IMR-90 (cell line): ENCODE data around the gene FOXP1. TPM values are rescaled to one million over a fixed set of nuclear protein-coding genes. Genes with fewer than 3 reads are reported as not detected.

Experiments used
- ATAC-seq: fragments of 200-7000 bp; cut with Tn5 transposase; 2 replicates; pipeline ENCODE4 v1.9.1; 2020; ENCODE audit warnings: low read depth, mild to moderate bottlenecking, moderate library complexity
- BruUV-seq: library from RNA; stranded (reverse); fragments of 400-500 nt; replicated peaks from 2 replicates; lab custom pipeline; 2021; lab: Mats Ljungman, UMichigan
- CTCF ChIA-PET: fragments of 300-600 bp; formaldehyde crosslinking; extraction: SDS; loops from one replicate; lab custom pipeline; 2021; ENCODE audit warnings: antibody characterized with exemption; lab: Yijun Ruan, JAX
- POLR2A ChIA-PET: fragments of 300-600 bp; sonication (Branson Sonifier 250); formaldehyde crosslinking; loops from one replicate; lab custom pipeline; 2022; ENCODE audit warnings: antibody characterized with exemption; ENCODE audit not compliant: unreplicated experiment; lab: Charles Lee
- DNase-seq: peaks from one replicate; pipeline ENCODE4 v3.0.0; 2013
- H2AFZ ChIP-seq: replicated peaks from 2 replicates; pipeline ENCODE3; 2013; ENCODE audit warnings: low read length, mild to moderate bottlenecking; ENCODE audit not compliant: poor library complexity
- H2AK5ac ChIP-seq: 2 replicates; pipeline ENCODE4 v1.6.1; 2013; ENCODE audit warnings: low read depth, low read length, inconsistent platforms
- H2AK9ac ChIP-seq: replicated peaks from 2 replicates; pipeline ENCODE3; 2013; ENCODE audit warnings: mild to moderate bottlenecking, low read depth, low read length, moderate library complexity; ENCODE audit not compliant: poor library complexity
- H2BK120ac ChIP-seq: 2 replicates; pipeline ENCODE4 v1.6.1; 2013; ENCODE audit warnings: low read depth, low read length, inconsistent platforms
- H2BK15ac ChIP-seq: 3 replicates; pipeline ENCODE4 v1.6.1; 2013; ENCODE audit warnings: low read depth, low read length, inconsistent platforms
- H2BK20ac ChIP-seq: 2 replicates; pipeline ENCODE4 v1.6.1; 2013; ENCODE audit warnings: low read depth, mild to moderate bottlenecking, inconsistent platforms, low read length, moderate library complexity
- H2BK5ac ChIP-seq: 2 replicates; pipeline ENCODE4 v1.6.1; 2013; ENCODE audit warnings: mild to moderate bottlenecking, low read depth, low read length, inconsistent platforms; ENCODE audit not compliant: poor library complexity, severe bottlenecking
- H3K14ac ChIP-seq: replicated peaks from 2 replicates; pipeline ENCODE4 v1.6.1; 2013; ENCODE audit warnings: low read depth, low read length, inconsistent platforms
- H3K18ac ChIP-seq: 2 replicates; pipeline ENCODE4 v1.6.1; 2013; ENCODE audit warnings: low read depth, low read length, control low read depth
- H3K23ac ChIP-seq: 2 replicates; pipeline ENCODE4 v1.6.1; 2013; ENCODE audit warnings: low read depth, low read length, inconsistent platforms
- H3K27ac ChIP-seq: 2 replicates; pipeline ENCODE4 v1.5.1; 2013; ENCODE audit warnings: mild to moderate bottlenecking, control low read depth, low read length; ENCODE audit not compliant: insufficient read depth
- H3K27me3 ChIP-seq: 2 replicates; pipeline ENCODE4 v1.6.1; 2013; ENCODE audit warnings: low read length; ENCODE audit not compliant: control insufficient read depth, insufficient read depth
- H3K36me3 ChIP-seq: 2 replicates; pipeline ENCODE4 v1.6.1; 2013; ENCODE audit warnings: low read length, mixed read lengths; ENCODE audit not compliant: control insufficient read depth, insufficient read depth
- H3K4ac ChIP-seq: 2 replicates; pipeline ENCODE4 v1.6.1; 2013; ENCODE audit warnings: low read depth, low read length, inconsistent platforms
- H3K4me1 ChIP-seq: 2 replicates; pipeline ENCODE4 v1.6.1; 2013; ENCODE audit warnings: low read length, mixed read lengths; ENCODE audit not compliant: control insufficient read depth, insufficient read depth
- H3K4me2 ChIP-seq: 2 replicates; pipeline ENCODE4 v1.6.1; 2013; ENCODE audit warnings: low read depth, mild to moderate bottlenecking, control low read depth, low read length, moderate library complexity
- H3K4me3 ChIP-seq: 2 replicates; pipeline ENCODE4 v1.5.1; 2013; ENCODE audit warnings: low read depth, mild to moderate bottlenecking, control low read depth, low read length, moderate library complexity; ENCODE audit not compliant: insufficient read depth
- H3K56ac ChIP-seq: 2 replicates; pipeline ENCODE4 v1.6.1; 2013; ENCODE audit warnings: low read length, inconsistent platforms; ENCODE audit not compliant: insufficient read depth; ENCODE audit errors: extremely low read depth
- H3K79me1 ChIP-seq, 2 experiments: 2 replicates each; pipeline ENCODE4 v1.6.1; 2013; ENCODE audit warnings: low read length in 2 of 2, inconsistent platforms in 1 of 2, low read depth in 1 of 2
- H3K9ac ChIP-seq: 2 replicates; pipeline ENCODE4 v1.6.1; 2013; ENCODE audit warnings: low read depth, low read length, control low read depth
- H3K9me1 ChIP-seq: 2 replicates; pipeline ENCODE4 v1.6.1; 2013; ENCODE audit warnings: low read length, inconsistent platforms; ENCODE audit not compliant: insufficient read depth
- H3K9me3 ChIP-seq: 2 replicates; pipeline ENCODE4 v1.6.1; 2013; ENCODE audit warnings: low read length; ENCODE audit not compliant: control insufficient read depth, insufficient read depth
- H4K20me1 ChIP-seq: 2 replicates; pipeline ENCODE4 v1.6.1; 2013; ENCODE audit warnings: low read length, inconsistent platforms; ENCODE audit not compliant: insufficient read depth
- H4K5ac ChIP-seq: 2 replicates; pipeline ENCODE4 v1.6.1; 2013; ENCODE audit warnings: mild to moderate bottlenecking, low read depth, low read length, control low read depth
- H4K8ac ChIP-seq, 2 experiments: 2 replicates each; pipeline ENCODE4 v1.6.1; 2013; ENCODE audit warnings: low read depth in 2 of 2, low read length in 2 of 2, control low read depth in 1 of 2, inconsistent platforms in 1 of 2
- H4K91ac ChIP-seq: 2 replicates; pipeline ENCODE4 v1.6.1; 2013; ENCODE audit warnings: low read depth, low read length, inconsistent platforms; ENCODE audit not compliant: insufficient read depth
- BHLHE40 ChIP-seq: fragments of 150-350 bp; IDR thresholded peaks from 2 replicates; pipeline ENCODE4 v1.6.1; 2016; ENCODE audit warnings: mild to moderate bottlenecking, low read depth, low read length
- FOS ChIP-seq: fragments of 150-350 bp; IDR thresholded peaks from 2 replicates; pipeline ENCODE4 v1.6.1; 2016; ENCODE audit warnings: low read depth, low read length
- MXI1 ChIP-seq: IDR thresholded peaks from 2 replicates; pipeline ENCODE4 v1.6.1; 2012; ENCODE audit warnings: low read depth, mild to moderate bottlenecking, low read length, moderate library complexity, borderline replicate concordance
- NFE2L2 ChIP-seq: fragments of 150-350 bp; IDR thresholded peaks from 2 replicates; pipeline ENCODE4 v1.6.1; 2016; ENCODE audit warnings: low read depth, mild to moderate bottlenecking, low read length
- SMC3 ChIP-seq: fragments of 150-350 bp; IDR thresholded peaks from 2 replicates; pipeline ENCODE4 v1.6.1; 2016; ENCODE audit warnings: low read depth, mild to moderate bottlenecking, antibody characterized with exemption, low read length, moderate library complexity
- WGBS, 2 experiments: methylation state at CpG; one replicate each; pipeline versions ENCODE4 v1.1.5 to v1.1.7; 2013; ENCODE audit warnings: missing lambda C conversion rate in 2 of 2; ENCODE audit not compliant: insufficient read length in 1 of 2; ENCODE audit errors: extremely low coverage in 2 of 2; 5-methylcytosine and 5-hydroxymethylcytosine counted together
- dilution Hi-C: fragments of 300-500 bp; cut with HindIII; formaldehyde crosslinking; loops from one replicate; pipeline ENCODE4 v1.14.3; 2018; ENCODE audit warnings: low sequenced_read_pairs; ENCODE audit not compliant: unreplicated experiment
- in situ Hi-C: fragments of 300-500 bp; cut with MboI; formaldehyde crosslinking; loops from 3 replicates; pipeline ENCODE4 v1.14.3; 2019; ENCODE audit warnings: low sequenced_read_pairs, inconsistent platforms, mixed read lengths
- intact Hi-C: fragments of 100-400 bp; cut with micrococcal nuclease; formaldehyde crosslinking; loops from 2 replicates; pipeline ENCODE4 v1.10.0; 2022
- polyA plus RNA-seq, 3 experiments: library from polyadenylated mRNA; depleted of rRNA; stranded (reverse); fragments of >200 nt; gene quantifications; 2 replicates each; pipeline ENCODE4 v1.2.3, GENCODE V29; 2012; ENCODE audit warnings: low replicate concordance in 1 of 3
- total RNA-seq: library from RNA; depleted of rRNA; stranded (reverse); fragments of >200 nt; gene quantifications from 2 replicates; pipeline ENCODE4 v1.2.3, GENCODE V29; 2012

Gene FOXP1
- total and polyA plus RNA-seq, 2 of the 4 experiments (the other 2 are of a cell fraction), result 37.0 to 132 TPM

- Histone ChIP-seq H3K14ac (no peak overlapping the region), H3K9me3 (no peaks in the 10 kb centered on the region), H3K4me1 (no peaks in the 10 kb centered on the region), H2AFZ (no peak overlapping the region), H3K27ac (no peak overlapping the region), H3K9me1 (peaks cover 6% of the 10 kb centered on the region; the same call in 1 of the 2 replicates), H3K4me3 (no peak overlapping the region), H2AK9ac (no peak overlapping the region), H3K4me2 (no peak overlapping the region), H2AK5ac (no peak overlapping the region), H4K8ac (no peak overlapping the region), H4K20me1 (no peaks in the 10 kb centered on the region), H3K23ac (no peak overlapping the region), H4K5ac (no peak overlapping the region), H2BK20ac (no peak overlapping the region), H3K18ac (no peak overlapping the region), H3K27me3 (no peaks in the 10 kb centered on the region), H3K56ac (no peak overlapping the region), H2BK120ac (no peak overlapping the region), H4K91ac (no peak overlapping the region), H3K79me1 (no peaks in the 10 kb centered on the region; a peak in 1 of 4 replicates), H2BK15ac (no peak overlapping the region), H3K36me3 (0 out of 2 replicates have a peak, but pooled peaks cover 1% of the 10 kb centered on the region), H2BK5ac (no peak overlapping the region), H3K4ac (no peak overlapping the region), H3K9ac (no peak overlapping the region)
- no TSS peak for BruUV-seq
- dilution Hi-C loops (no loop called here), intact Hi-C loops (no loop called here), in situ Hi-C loops (no loop called here)
- CTCF ChIA-PET, result no interaction called here
- WGBS, 2 experiments, result no CpG with 5 or more reads among the region's 1 CpG
- no peak for ATAC-seq
- DNase-seq, result no peak
- TF ChIP-seq NFE2L2, result no peak
- TF ChIP-seq MXI1, result no peak
- no peak for TF ChIP-seq SMC3
- no peak for TF ChIP-seq FOS
- TF ChIP-seq BHLHE40, result no peak
- POLR2A ChIA-PET, result no interaction called here
Observed at GRCh38 chr3:71330505-71330904, 253.0 kb downstream of the FOXP1 start.
